Hematopoietic multipotent progenitor cell treated with erythropoietin and hydrocortisone succinate and interleukin-3 and kit ligand, for 15 days (in vitro differentiated cells): ENCODE results near the gene ENGASE.
A peak's percentile ranks its signal among the peaks of the same experiment; 100 is the strongest.

ENCODE experiments used
- DNase-seq: peaks from one replicate; pipeline ENCODE4 v3.0.0-alpha.2; 2015; ENCODE audit warnings: low spot score

Gene ENGASE

DNA sequence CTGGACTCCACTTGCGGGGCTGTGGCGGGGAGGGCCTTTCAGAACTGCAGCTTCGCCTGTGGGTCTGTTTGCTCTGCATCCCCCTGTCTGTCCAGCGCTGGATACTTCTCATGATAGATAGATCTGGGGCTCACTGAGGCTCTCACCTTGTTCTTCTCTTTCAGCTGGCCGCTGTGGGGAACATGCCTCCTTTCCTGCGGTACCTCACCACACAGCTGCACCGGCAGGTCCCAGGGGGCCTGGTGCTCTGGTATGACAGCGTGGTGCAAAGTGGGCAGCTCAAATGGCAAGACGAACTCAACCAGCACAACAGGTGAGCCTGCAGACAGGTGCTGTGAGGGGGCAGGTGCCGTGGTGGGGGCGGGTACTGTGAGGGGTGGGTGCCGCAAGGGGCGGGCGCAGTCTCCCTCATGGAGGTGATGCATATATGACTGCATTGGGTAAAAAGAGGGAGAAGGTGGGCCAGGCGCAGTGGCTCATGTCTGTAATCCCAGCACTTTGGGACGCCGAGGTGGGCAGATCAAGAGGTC, 6.2 kb downstream of the ENGASE start:
- no peak for DNase-seq

- DNase-seq, result no peak
These were observed 7.1 kb downstream of the ENGASE start for GRCh38 chr17:79081571-79082276.

GRCh38 chr17:79082311-79083190, 7.9 kb downstream of the ENGASE start:
- peak; percentile 34 for DNase-seq

GRCh38 chr17:79083191-79083971, 8.8 kb downstream of the ENGASE start:
- no peak for DNase-seq

- no peak for DNase-seq
These were observed 9.9 kb downstream of the ENGASE start for GRCh38 chr17:79084291-79085153.

DNA sequence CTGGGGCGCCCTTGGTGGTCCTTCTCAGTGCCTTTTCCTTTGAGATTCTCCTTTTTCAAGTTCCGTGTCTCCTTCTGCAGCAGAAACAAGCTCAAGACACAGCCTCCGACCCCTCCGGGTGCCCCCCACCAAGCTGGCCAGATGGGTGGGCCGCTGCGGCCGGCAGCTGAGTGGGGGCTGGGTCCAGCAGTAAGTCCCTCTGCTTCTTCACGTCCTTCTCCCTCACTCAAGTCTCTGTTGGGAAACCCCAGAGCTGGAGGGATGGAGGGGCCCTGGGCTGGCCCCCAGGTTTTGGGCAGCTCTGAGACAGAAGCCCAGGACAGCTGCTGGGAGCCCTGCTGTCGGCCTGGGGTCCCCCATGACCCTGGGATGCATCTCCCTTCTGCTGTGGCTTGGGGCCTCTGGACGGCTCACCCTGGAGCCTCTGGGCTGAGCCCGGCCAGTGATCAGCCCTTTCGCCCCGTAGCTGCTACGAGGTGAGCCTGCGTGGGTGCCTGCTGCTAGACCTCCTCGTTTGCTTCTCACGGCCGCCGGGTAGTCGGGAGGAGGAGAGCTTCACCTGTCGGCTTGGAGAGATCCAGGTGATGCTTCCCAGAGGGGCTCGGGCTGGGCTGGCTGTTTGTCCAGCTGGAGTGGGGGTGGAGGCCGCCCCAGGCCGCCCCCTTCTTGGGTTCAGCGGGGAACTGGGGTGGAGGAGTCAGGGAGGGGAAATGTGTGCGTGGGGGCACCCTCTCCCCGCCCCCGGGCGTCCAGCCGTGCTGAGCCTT, 10.7 kb downstream of the ENGASE start:
- DNase-seq, result no peak

- no peak for DNase-seq
These were observed 11.4 kb downstream of the ENGASE start for GRCh38 chr17:79085921-79086551.

- no peak for DNase-seq
These were observed 12.2 kb downstream of the ENGASE start for GRCh38 chr17:79086609-79087427.

- peak; percentile 72 for DNase-seq
These were observed 13.0 kb downstream of the ENGASE start for GRCh38 chr17:79087428-79088143.

GRCh38 chr17:79088247-79088996, 13.8 kb downstream of the ENGASE start:
- no peak for DNase-seq

- no peak for DNase-seq
These were observed 14.3 kb downstream of the ENGASE start for GRCh38 chr17:79088997-79089328.

DNA sequence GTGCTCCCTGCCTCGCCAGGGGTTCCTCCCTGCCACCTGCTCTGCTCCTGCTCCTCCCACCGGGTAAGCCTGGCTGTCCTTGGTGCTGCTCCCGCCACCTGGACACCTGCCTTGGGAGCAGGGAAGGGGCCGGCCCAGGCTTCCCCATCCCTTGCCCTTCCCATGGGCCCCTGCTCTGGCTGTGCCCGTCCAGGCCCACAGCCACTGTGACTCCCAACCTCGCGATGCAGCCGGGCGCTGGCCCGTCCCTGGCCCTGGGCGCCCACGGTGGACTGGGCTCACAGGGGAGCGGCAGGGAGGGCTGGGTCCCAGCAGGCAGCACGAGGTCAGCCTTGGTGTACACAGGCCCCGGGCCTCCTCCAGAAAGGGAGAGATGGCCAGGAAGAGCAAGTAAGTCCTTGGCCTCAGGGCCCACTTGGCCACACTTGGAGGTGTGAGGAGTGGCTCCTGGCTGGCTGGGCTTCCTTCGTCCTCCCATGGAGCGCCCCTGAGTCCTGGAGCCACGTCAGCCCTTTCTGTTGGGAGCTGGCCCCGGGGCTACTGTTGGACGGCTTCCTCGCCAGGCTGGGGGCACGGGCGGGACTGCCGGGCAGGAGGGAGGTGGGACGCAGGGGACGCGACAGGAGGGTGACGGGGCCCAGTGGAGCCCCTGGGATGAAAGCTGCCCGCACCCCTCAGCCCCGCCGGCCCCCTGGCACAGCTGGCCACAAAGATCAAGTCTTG, 15.3 kb downstream of the ENGASE start:
- no peak for DNase-seq

- DNase-seq, result no peak
These were observed 16.0 kb downstream of the ENGASE start for GRCh38 chr17:79090443-79091225.

GRCh38 chr17:79091226-79091670, 16.6 kb downstream of the ENGASE start:
- DNase-seq, result no peak

DNA sequence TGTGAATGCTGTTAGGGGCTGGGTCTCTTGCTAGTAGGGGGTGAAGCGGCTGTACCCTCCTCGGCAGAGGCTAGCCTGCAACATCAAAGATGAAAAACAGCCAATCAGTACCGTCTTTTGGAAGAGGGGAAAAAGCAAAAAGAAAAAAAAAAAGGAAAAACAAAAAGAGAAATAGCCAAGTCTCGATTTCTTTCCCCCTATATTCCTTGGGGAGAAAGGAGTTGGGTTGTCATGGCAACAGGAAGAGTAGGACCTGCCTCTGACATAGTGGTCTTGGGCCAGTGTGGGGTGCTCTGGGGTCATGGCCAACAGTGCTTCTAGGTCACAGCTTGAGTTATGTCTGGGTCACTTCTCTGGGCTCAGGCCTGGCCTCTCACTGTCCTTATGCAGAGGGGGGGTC, 17.9 kb downstream of the ENGASE start:
- no peak for DNase-seq

DNA sequence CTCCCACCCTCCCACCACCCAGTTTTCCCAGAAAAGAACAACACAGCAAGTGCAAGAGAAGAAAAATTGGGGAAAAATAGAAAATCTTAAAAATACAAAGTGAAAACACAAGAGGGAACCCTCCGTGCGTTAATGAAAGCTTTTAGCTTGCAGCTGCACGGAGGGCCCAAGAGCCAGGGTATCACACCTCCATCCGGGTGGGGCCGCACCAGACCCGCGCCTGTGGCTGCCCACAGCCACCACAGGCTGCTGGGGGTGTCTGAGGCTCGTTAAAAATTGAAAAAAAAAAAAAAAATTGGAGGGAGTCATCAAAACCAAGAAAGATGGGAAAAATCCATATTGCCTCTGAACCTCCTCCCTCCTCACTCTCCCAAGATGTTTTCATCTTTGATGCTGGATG, 18.6 kb downstream of the ENGASE start:
- no peak for DNase-seq
